Testis (tissue), 3 donors: ENCODE data around the gene TWIST1. TPM values are rescaled to one million over a fixed set of nuclear protein-coding genes. Genes with fewer than 3 reads are reported as not detected.

Experiments
- DNase-seq: peaks from one replicate; pipeline ENCODE4 v3.0.0-alpha.2; 2019
- H3K27ac ChIP-seq, 2 donors: fragments of 200-600 bp; sonication (generic); one replicate each; pipeline ENCODE4 v1.5.1; 2019
- H3K27me3 ChIP-seq: fragments of 200-600 bp; sonication (generic); one replicate; pipeline ENCODE4 v1.5.1; 2019
- H3K36me3 ChIP-seq: fragments of 200-600 bp; sonication (generic); one replicate; pipeline ENCODE4 v1.5.1; 2017; ENCODE audit warnings: low read depth; ENCODE audit errors: missing control alignments
- H3K4me1 ChIP-seq: fragments of 200-600 bp; sonication (generic); one replicate; pipeline ENCODE4 v1.5.1; 2019
- H3K4me3 ChIP-seq, 2 donors: fragments of 200-600 bp; sonication (generic); one replicate each; pipeline ENCODE4 v1.5.1; 2017 to 2019
- H3K9me3 ChIP-seq: fragments of 200-600 bp; sonication (generic); one replicate; pipeline ENCODE4 v1.5.1; 2017
- CTCF ChIP-seq, 3 experiments: fragments of 450-650 bp in 2 of 3; fragments of 200-600 bp in 1 of 3; sonication (generic) in 1 of 3; IDR thresholded peaks; one replicate each; pipeline ENCODE4 v1.5.1; 2016 to 2019; ENCODE audit warnings: antibody characterized with exemption in 3 of 3, mild to moderate bottlenecking in 2 of 3, moderate library complexity in 1 of 3
- POLR2A ChIP-seq: fragments of 450-650 bp; IDR thresholded peaks from one replicate; pipeline ENCODE4 v1.6.1; 2017; ENCODE audit warnings: antibody characterized with exemption, mild to moderate bottlenecking, moderate library complexity
- whole genome bisulfite sequencing, 2 donors: methylation state at CpG; one replicate each; pipeline ENCODE4 v1.1.5; 2018; 5-methylcytosine and 5-hydroxymethylcytosine counted together
- intact Hi-C: fragments of 100-400 bp; cut with DNase I; formaldehyde crosslinking; loops from one replicate; pipeline ENCODE4 v1.15.1; 2023; ENCODE audit warnings: low total_unique reads
- polyA plus RNA-seq: library from polyadenylated mRNA; stranded (reverse); fragments of 350-450 nt; fragmentation: Illumina TruSeq; extraction: RNeasy Lipid Tissue Mini Kit (QIAGEN cat#74804); gene quantifications from one replicate; pipeline ENCODE4 v1.2.3, GENCODE V29; 2014; ENCODE audit warnings: low read depth, low replicate concordance; ENCODE audit not compliant: insufficient read depth
- total RNA-seq, 2 donors: library from RNA; depleted of rRNA; stranded (reverse); fragments of >200 nt; gene quantifications; one replicate each; pipeline ENCODE4 v1.2.3, GENCODE V29; 2016

Gene TWIST1
- total and polyA plus RNA-seq, 3 donors from 2014 or later, result 5.2 to 22.5 (median 11.7) TPM

- peak within 1 kb of the TSS; percentile 19 to 32 for H3K4me3 ChIP-seq
- WGBS, 2 donors, result 2 to 5% methylated on average over 34 to 51 of the region's 51 CpGs
- DNase-seq, result no peak
- intact Hi-C loops, result no loop called here
- H3K27ac ChIP-seq, result no peak within 1 kb of the TSS
- peaks cover 3% of the 10 kb centered on the region for H3K4me1 ChIP-seq
- no peaks in the 10 kb centered on the region for H3K36me3 ChIP-seq
- TF ChIP-seq CTCF (IDR thresholded peaks at IDR 0.05), result no peak
- TF ChIP-seq POLR2A, result no peak
- no peaks in the 10 kb centered on the region for H3K9me3 ChIP-seq
- H3K27me3 ChIP-seq, result no peaks in the 10 kb centered on the region
These were observed 27.4 kb upstream of the TWIST1 start, which contains the start of gene FERD3L for GRCh38 chr7:19144661-19145433. TSS of gene FERD3L (minus strand) at chr7:19145421. CDS start at chr7:19145362, 59 bp downstream.

- H3K9me3 ChIP-seq, result no peaks in the 10 kb centered on the region
- H3K36me3 ChIP-seq, result no peaks in the 10 kb centered on the region
- TF ChIP-seq POLR2A (no peak), CTCF (IDR thresholded peaks at IDR 0.05) (no peak)
- H3K27me3 ChIP-seq, result no peaks in the 10 kb centered on the region
- DNase-seq, result no peak
- H3K4me3 ChIP-seq, result peak overlapping the region; percentile 19 to 32
- WGBS, 2 donors, result 2 to 4% methylated on average over 23 to 30 of the region's 30 CpGs
- no peak overlapping the region for H3K27ac ChIP-seq
- intact Hi-C loops, result no loop called here
- H3K4me1 ChIP-seq, result peaks cover 3% of the 10 kb centered on the region
These were observed 26.6 kb upstream of the TWIST1 start for GRCh38 chr7:19143881-19144574.

- DNase-seq, result no peak
- TF ChIP-seq CTCF (IDR thresholded peaks at IDR 0.05) (no peak), POLR2A (no peak)
- Histone ChIP-seq H3K36me3 (no peaks in the 10 kb centered on the region), H3K4me3 (no peak overlapping the region), H3K9me3 (no peaks in the 10 kb centered on the region), H3K27me3 (no peaks in the 10 kb centered on the region), H3K4me1 (no peaks in the 10 kb centered on the region), H3K27ac (no peak overlapping the region)
- 82 to 87% methylated on average over 4 of the region's 4 CpGs for WGBS, 2 donors
- intact Hi-C loops, result no loop called here
These were observed 22.4 kb upstream of the TWIST1 start for GRCh38 chr7:19139706-19140327.

- TF ChIP-seq POLR2A (no peak), CTCF (IDR thresholded peaks at IDR 0.05) (no peak)
- Histone ChIP-seq H3K27ac (no peak overlapping the region), H3K4me1 (no peaks in the 10 kb centered on the region), H3K27me3 (no peaks in the 10 kb centered on the region), H3K36me3 (no peaks in the 10 kb centered on the region), H3K9me3 (no peaks in the 10 kb centered on the region), H3K4me3 (no peak overlapping the region)
- no peak for DNase-seq
- intact Hi-C loops, result no loop called here
- 48 to 54% methylated on average over 4 of the region's 4 CpGs for WGBS, 2 donors
These were observed 16.4 kb upstream of the TWIST1 start for GRCh38 chr7:19133886-19134285.
